HCT116 (cell line): ENCODE measurements around the gene FPR2. TPM values are rescaled to one million over a fixed set of nuclear protein-coding genes. Genes with fewer than 3 reads are reported as not detected.

ENCODE experiments used
- ATAC-seq: fragments of 200-7000 bp; cut with Tn5 transposase; 2 replicates; pipeline ENCODE4 v1.9.1; 2020; ENCODE audit warnings: mild to moderate bottlenecking, moderate library complexity
- BruUV-seq: library from RNA; stranded (reverse); fragments of 400-500 nt; replicated peaks from 2 replicates; lab custom pipeline; 2021; lab: Mats Ljungman, UMichigan
- CTCF ChIA-PET: fragments of 300-600 bp; sonication (Branson Sonifier 250); formaldehyde crosslinking; loops from one replicate; lab custom pipeline; 2021; ENCODE audit warnings: antibody characterized with exemption; lab: Charles Lee
- POLR2A ChIA-PET: fragments of 300-600, 350-600 bp; sonication (Branson Sonifier 250); formaldehyde crosslinking; loops from one replicate; lab custom pipeline; 2021; ENCODE audit warnings: antibody characterized with exemption; lab: Charles Lee
- RAD21 ChIA-PET, 2 experiments: fragments of 300-600 bp; sonication (Branson Sonifier 250); formaldehyde crosslinking; loops; one replicate each; lab custom pipeline; 2023; ENCODE audit warnings: low total read pairs in 2 of 2; ENCODE audit not compliant: uncharacterized antibody in 2 of 2, unreplicated experiment in 2 of 2, low non-redundant PET in 1 of 2; lab: Charles Lee
- DNase-seq: peaks from one replicate; pipeline ENCODE4 v3.0.0-alpha.2; 2010; ENCODE audit warnings: low read depth, low spot score
- H2AFZ ChIP-seq: fragments of 200-600 bp; shearing (Covaris generic), sonication (generic); 2 replicates; pipeline ENCODE4 v1.6.1; 2017; ENCODE audit warnings: low read depth, mixed run types, mixed read lengths, antibody characterized with exemption, low read length; ENCODE audit not compliant: poor library complexity, severe bottlenecking
- H3K27ac ChIP-seq: 2 replicates; pipeline ENCODE4 v1.5.1; 2012; ENCODE audit warnings: low read depth, low read length
- H3K27me3 ChIP-seq: fragments of 200-600 bp; sonication (generic); 2 replicates; pipeline ENCODE4 v1.6.1; 2016; ENCODE audit warnings: mixed run types, low read length, mixed read lengths; ENCODE audit not compliant: insufficient read depth
- H3K36me3 ChIP-seq, 2 experiments: fragments of 200-500 bp in 1 of 2; fragments of 200-600 bp in 1 of 2; sonication (Bioruptor generic) in 1 of 2; sonication (generic) in 1 of 2; 2 replicates each; pipeline versions ENCODE4 v1.5.1 to v1.6.1; 2014 to 2016; ENCODE audit warnings: low read length in 2 of 2, inconsistent platforms in 1 of 2, mixed read lengths in 1 of 2, mixed run types in 1 of 2; ENCODE audit not compliant: insufficient read depth in 2 of 2, control insufficient read depth in 1 of 2
- H3K4me1 ChIP-seq, 2 experiments: fragments of 200-600 bp in 1 of 2; sonication (generic) in 1 of 2; 2 replicates each; pipeline versions ENCODE4 v1.5.1 to v1.6.1; 2012 to 2017; ENCODE audit warnings: low read length in 2 of 2, inconsistent platforms in 1 of 2, mild to moderate bottlenecking in 1 of 2, mixed read lengths in 1 of 2, mixed run types in 1 of 2, moderate library complexity in 1 of 2; ENCODE audit not compliant: insufficient read depth in 2 of 2, control insufficient read depth in 1 of 2
- H3K4me2 ChIP-seq: fragments of 200-600 bp; sonication (generic); 2 replicates; pipeline ENCODE4 v1.6.1; 2017; ENCODE audit warnings: mixed run types, low read length, mixed read lengths
- H3K4me3 ChIP-seq, 2 experiments: fragments of 200-600 bp in 1 of 2; sonication (generic) in 1 of 2; replicated peaks in 1 of 2; 2 replicates each; pipeline ENCODE4 v1.5.1; 2011 to 2016; ENCODE audit warnings: low read length in 2 of 2, control low read depth in 1 of 2, low read depth in 1 of 2, mild to moderate bottlenecking in 1 of 2, mixed read lengths in 1 of 2, mixed run types in 1 of 2
- H3K79me2 ChIP-seq: fragments of 200-600 bp; sonication (generic); 2 replicates; pipeline ENCODE4 v1.6.1; 2017; ENCODE audit warnings: mild to moderate bottlenecking, mixed run types, low read length, moderate library complexity, mixed read lengths; ENCODE audit not compliant: insufficient read depth
- H3K9ac ChIP-seq: fragments of 200-600 bp; sonication (generic); 2 replicates; pipeline ENCODE4 v1.6.1; 2016; ENCODE audit warnings: low read length, mixed read lengths
- H3K9me2 ChIP-seq: fragments of 200-600 bp; sonication (generic), shearing (Covaris generic); 2 replicates; pipeline ENCODE4 v1.6.1; 2017; ENCODE audit warnings: mixed run types, mild to moderate bottlenecking, moderate library complexity; ENCODE audit not compliant: insufficient read depth
- H3K9me3 ChIP-seq, 2 experiments: fragments of 200-500 bp in 1 of 2; fragments of 200-600 bp in 1 of 2; sonication (Bioruptor generic) in 1 of 2; sonication (generic) in 1 of 2; 2 replicates each; pipeline ENCODE4 v1.6.1; 2014 to 2017; ENCODE audit warnings: low read length in 2 of 2, mixed read lengths in 2 of 2, inconsistent platforms in 1 of 2, low read depth in 1 of 2, mild to moderate bottlenecking in 1 of 2, mixed run types in 1 of 2, moderate library complexity in 1 of 2; ENCODE audit not compliant: control insufficient read depth in 1 of 2, insufficient read depth in 1 of 2
- H4K20me1 ChIP-seq: fragments of 200-600 bp; sonication (generic), shearing (Covaris generic); 2 replicates; pipeline ENCODE4 v1.6.1; 2017; ENCODE audit warnings: mixed run types, mild to moderate bottlenecking, moderate library complexity; ENCODE audit not compliant: insufficient read depth
- ATF3 ChIP-seq: IDR thresholded peaks from 2 replicates; pipeline ENCODE4 v1.6.1; 2012
- CBX3 ChIP-seq: IDR thresholded peaks from 2 replicates; pipeline ENCODE4 v1.6.1; 2012; ENCODE audit warnings: low read depth
- CTCF ChIP-seq, 3 experiments: fragments of 200-600 bp in 1 of 3; sonication (generic) in 1 of 3; IDR thresholded peaks in 2 of 3; conservative IDR thresholded peaks in 1 of 3; 2 replicates each; pipeline ENCODE4 v1.5.1; 2012 to 2017; ENCODE audit warnings: low read depth in 2 of 3, low read length in 2 of 3, antibody characterized with exemption in 1 of 3, borderline replicate concordance in 1 of 3, control low read depth in 1 of 3, mild to moderate bottlenecking in 1 of 3, mixed read lengths in 1 of 3, mixed run types in 1 of 3, moderate library complexity in 1 of 3; ENCODE audit not compliant: insufficient read depth in 1 of 3
- ELF1 ChIP-seq: IDR thresholded peaks from 2 replicates; pipeline ENCODE4 v1.6.1; 2012; ENCODE audit warnings: low read depth, borderline replicate concordance
- EZH2 ChIP-seq: fragments of 200-600 bp; sonication (generic); IDR thresholded peaks from 2 replicates; pipeline ENCODE4 v1.6.1; 2017; ENCODE audit warnings: antibody characterized with exemption, mixed run types
- RAD21 ChIP-seq: IDR thresholded peaks from 2 replicates; pipeline ENCODE4 v1.6.1; 2012; ENCODE audit warnings: low read depth, mild to moderate bottlenecking
- intact Hi-C: fragments of 100-400 bp; cut with micrococcal nuclease; formaldehyde crosslinking; loops from 2 replicates; pipeline ENCODE4 v1.10.0; 2022
- total RNA-seq: library from RNA; stranded (reverse); gene quantifications from one replicate; pipeline ENCODE4 v1.2.1, GENCODE V29; 2021; ENCODE audit not compliant: unreplicated experiment

Gene FPR2
- total RNA-seq, 1 experiment from 2014 or later = not detected

GRCh38 chr19:51810223-51810622, 49.2 kb downstream of the FPR2 start:
- intact Hi-C loops = no loop called here
- DNase-seq = no peak

GRCh38 chr19:51811344-51811743, 50.4 kb downstream of the FPR2 start:
- no peak for DNase-seq
- Histone ChIP-seq H3K9me3 (peaks cover 0 to 2% of the 10 kb centered on the region in 2 experiments; a peak in 1 of 4 replicates), H4K20me1 (no peaks in the 10 kb centered on the region), H3K9ac (no peak overlapping the region), H3K79me2 (no peaks in the 10 kb centered on the region), H3K27me3 (no peaks in the 10 kb centered on the region), H3K27ac (no peak overlapping the region), H3K36me3 (no peaks in the 10 kb centered on the region), H3K4me2 (no peak overlapping the region), H3K9me2 (no peaks in the 10 kb centered on the region), H2AFZ (no peak overlapping the region), H3K4me1 (no peaks in the 10 kb centered on the region), H3K4me3 (no peak overlapping the region)
- intact Hi-C loops = no loop called here
- ATAC-seq = no peak
- RAD21 ChIA-PET = no interaction called here
- BruUV-seq = no TSS peak
- POLR2A ChIA-PET = no interaction called here
- CTCF ChIA-PET = no interaction called here
- no peak for TF ChIP-seq ATF3
- no peak for TF ChIP-seq ELF1
- TF ChIP-seq EZH2 = no peak

More at GRCh38 chr19:51810223-51810622, 49.2 kb downstream of the FPR2 start:
- Histone ChIP-seq H4K20me1 (no peaks in the 10 kb centered on the region), H2AFZ (no peak overlapping the region), H3K36me3 (no peaks in the 10 kb centered on the region), H3K9me3 (peaks cover 0 to 2% of the 10 kb centered on the region in 2 experiments; a peak in 1 of 4 replicates), H3K9me2 (no peaks in the 10 kb centered on the region), H3K79me2 (no peaks in the 10 kb centered on the region), H3K27me3 (no peaks in the 10 kb centered on the region), H3K4me2 (no peak overlapping the region), H3K9ac (no peak overlapping the region), H3K27ac (no peak overlapping the region), H3K4me3 (no peak overlapping the region), H3K4me1 (no peaks in the 10 kb centered on the region)
- CTCF ChIA-PET = no interaction called here
- no peak for ATAC-seq
- POLR2A ChIA-PET = no interaction called here
- TF ChIP-seq CBX3 (no peak), RAD21 (peak; percentile 35; the same call in 1 of the 2 replicates), CTCF (IDR thresholded peaks at IDR 0.05 in 2 of 3, conservative IDR thresholded peaks at IDR 0.05 in 1 of 3; ENCODE audit: borderline replicate concordance in 1 of 3, insufficient read depth in 1 of 3, low read depth in 2 of 3, low read length in 2 of 3) (peak; percentile 10 to 28 (median 13); a peak in 2 of 6 replicates)
- RAD21 ChIA-PET = no interaction called here
- BruUV-seq = no TSS peak
